Measurements from ENCODE around the gene TNS3.

Gene TNS3

GRCh38 chr7:47225387-47226131 is 356.4 kb downstream of the TNS3 start:
- DNase-seq (ENCODE audit: low read depth, low spot score) = no peak
- H3K4me3 ChIP-seq (ENCODE audit: low read length) = no peak overlapping the region
